ENCODE data around the gene LASP1NB.

Gene LASP1NB

DNA sequence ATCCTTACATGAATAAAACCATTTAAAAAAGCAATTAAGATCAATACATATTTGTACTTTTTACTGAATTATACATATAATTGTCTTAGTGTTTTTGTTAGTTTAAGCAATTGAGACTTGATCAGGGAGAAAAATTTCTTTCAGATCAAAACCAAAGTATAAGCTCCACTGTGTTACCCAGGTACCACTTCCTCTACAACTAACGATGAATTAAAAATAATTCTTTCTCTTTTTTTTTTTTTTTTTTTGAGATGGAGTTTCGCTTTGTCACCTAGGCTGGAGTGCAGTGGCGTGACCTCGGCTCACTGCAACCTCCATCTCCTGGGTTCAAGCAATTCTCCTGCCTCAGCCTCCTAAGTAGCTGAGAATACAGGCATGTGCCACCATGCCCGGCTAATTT lies 35.0 kb downstream of the LASP1NB start:
- no peak for ATAC-seq
- no peak for TF ChIP-seq TCF4 (CRISPR knock-in tag; IDR thresholded peaks at IDR 0.05; ENCODE audit: borderline replicate concordance)
- TF ChIP-seq POU6F1 (CRISPR knock-in tag; IDR thresholded peaks at IDR 0.05; ENCODE audit: borderline replicate concordance, low read depth), result no peak
- TF ChIP-seq CSDC2 (CRISPR knock-in tag; IDR thresholded peaks at IDR 0.05), result no peak
- TF ChIP-seq ZNF565 (CRISPR knock-in tag; conservative IDR thresholded peaks at IDR 0.05; ENCODE audit: low read depth), result no peak
- no peak for TF ChIP-seq TOX (CRISPR knock-in tag; IDR thresholded peaks at IDR 0.05; ENCODE audit: borderline replicate concordance)
- no peak for TF ChIP-seq ISL1 (CRISPR knock-in tag; IDR thresholded peaks at IDR 0.05)
- TF ChIP-seq GLIS3 (CRISPR knock-in tag; IDR thresholded peaks at IDR 0.05), result no peak

DNA sequence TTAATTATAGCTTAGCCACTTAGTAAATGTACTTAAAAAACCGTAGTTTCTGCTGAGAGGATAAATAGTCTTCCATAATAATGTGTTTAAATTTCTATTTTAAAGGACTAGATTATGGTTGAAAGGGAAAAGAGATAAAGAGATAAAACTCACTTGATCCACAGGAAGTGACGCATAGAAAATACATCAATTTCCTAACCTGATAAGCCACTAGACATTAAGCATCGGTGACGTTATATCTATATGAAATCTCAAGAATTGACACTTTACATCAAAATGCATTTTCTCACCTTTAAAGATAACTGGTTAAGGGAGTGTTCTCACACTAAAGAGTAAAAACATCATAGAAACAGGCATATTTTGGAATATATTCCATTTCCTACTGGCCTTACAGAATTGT lies 36.0 kb downstream of the LASP1NB start:
- no peak for ATAC-seq
- TF ChIP-seq ZNF565 (CRISPR knock-in tag; conservative IDR thresholded peaks at IDR 0.05; ENCODE audit: low read depth), result no peak
- no peak for TF ChIP-seq RARB (CRISPR knock-in tag; IDR thresholded peaks at IDR 0.05)
- TF ChIP-seq ISL1 (CRISPR knock-in tag; IDR thresholded peaks at IDR 0.05), result no peak
- TF ChIP-seq BACH2 (CRISPR knock-in tag; IDR thresholded peaks at IDR 0.05; ENCODE audit: borderline replicate concordance), result no peak

DNA sequence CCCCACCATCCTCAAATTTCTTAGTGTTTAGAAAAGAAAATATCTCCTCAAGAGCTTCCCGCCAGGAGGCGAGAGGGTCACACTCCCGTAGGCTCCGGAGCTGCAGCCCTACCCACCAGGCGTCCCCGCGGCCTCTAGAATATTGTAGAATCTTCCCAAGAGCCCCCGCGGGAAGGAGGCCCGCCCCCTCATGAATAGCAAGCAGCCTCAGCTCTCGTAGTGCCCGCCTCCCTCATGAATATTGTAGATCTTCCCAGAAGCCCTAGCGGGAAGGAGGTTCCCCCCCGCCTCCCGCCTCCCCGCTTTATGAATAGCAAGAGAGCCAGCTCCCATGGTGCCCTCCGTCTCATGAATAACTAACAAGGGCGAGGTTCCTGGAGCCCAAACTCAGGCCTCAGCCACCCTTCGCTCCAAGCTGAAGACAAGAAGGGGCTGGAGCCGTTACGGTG lies 41.9 kb downstream of the LASP1NB start, which contains the start of gene FBXO47:
FBXO47 (minus strand) TSS at position 114 of the 449 bp plus-strand sequence. CDS start 4,378 bp downstream, outside the sequence.
- ATAC-seq, result no peak
- TF ChIP-seq OSR1 (CRISPR knock-in tag; IDR thresholded peaks at IDR 0.05) (no peak), ZNF70 (CRISPR knock-in tag; IDR thresholded peaks at IDR 0.05) (no peak), ZC3H10 (CRISPR knock-in tag; IDR thresholded peaks at IDR 0.05) (no peak), ZNF565 (CRISPR knock-in tag; conservative IDR thresholded peaks at IDR 0.05; ENCODE audit: low read depth) (no peak), ZNF8 (CRISPR knock-in tag; IDR thresholded peaks at IDR 0.05) (no peak), RARB (CRISPR knock-in tag; IDR thresholded peaks at IDR 0.05) (no peak), CSDC2 (CRISPR knock-in tag; IDR thresholded peaks at IDR 0.05) (no peak), SNAI2 (CRISPR knock-in tag; IDR thresholded peaks at IDR 0.05) (no peak), BACH2 (CRISPR knock-in tag; IDR thresholded peaks at IDR 0.05; ENCODE audit: borderline replicate concordance) (no peak), ZFP30 (CRISPR knock-in tag; IDR thresholded peaks at IDR 0.05) (no peak), GLIS3 (CRISPR knock-in tag; IDR thresholded peaks at IDR 0.05) (no peak), TCF4 (CRISPR knock-in tag; IDR thresholded peaks at IDR 0.05; ENCODE audit: borderline replicate concordance) (no peak), ARNTL (CRISPR knock-in tag; IDR thresholded peaks at IDR 0.05; ENCODE audit: borderline replicate concordance, low read depth) (no peak), POU6F1 (CRISPR knock-in tag; IDR thresholded peaks at IDR 0.05; ENCODE audit: borderline replicate concordance, low read depth) (no peak), TOX (CRISPR knock-in tag; IDR thresholded peaks at IDR 0.05; ENCODE audit: borderline replicate concordance) (no peak), ZFP3 (CRISPR knock-in tag; IDR thresholded peaks at IDR 0.05) (no peak)
- TF ChIP-seq, protein P1, sequence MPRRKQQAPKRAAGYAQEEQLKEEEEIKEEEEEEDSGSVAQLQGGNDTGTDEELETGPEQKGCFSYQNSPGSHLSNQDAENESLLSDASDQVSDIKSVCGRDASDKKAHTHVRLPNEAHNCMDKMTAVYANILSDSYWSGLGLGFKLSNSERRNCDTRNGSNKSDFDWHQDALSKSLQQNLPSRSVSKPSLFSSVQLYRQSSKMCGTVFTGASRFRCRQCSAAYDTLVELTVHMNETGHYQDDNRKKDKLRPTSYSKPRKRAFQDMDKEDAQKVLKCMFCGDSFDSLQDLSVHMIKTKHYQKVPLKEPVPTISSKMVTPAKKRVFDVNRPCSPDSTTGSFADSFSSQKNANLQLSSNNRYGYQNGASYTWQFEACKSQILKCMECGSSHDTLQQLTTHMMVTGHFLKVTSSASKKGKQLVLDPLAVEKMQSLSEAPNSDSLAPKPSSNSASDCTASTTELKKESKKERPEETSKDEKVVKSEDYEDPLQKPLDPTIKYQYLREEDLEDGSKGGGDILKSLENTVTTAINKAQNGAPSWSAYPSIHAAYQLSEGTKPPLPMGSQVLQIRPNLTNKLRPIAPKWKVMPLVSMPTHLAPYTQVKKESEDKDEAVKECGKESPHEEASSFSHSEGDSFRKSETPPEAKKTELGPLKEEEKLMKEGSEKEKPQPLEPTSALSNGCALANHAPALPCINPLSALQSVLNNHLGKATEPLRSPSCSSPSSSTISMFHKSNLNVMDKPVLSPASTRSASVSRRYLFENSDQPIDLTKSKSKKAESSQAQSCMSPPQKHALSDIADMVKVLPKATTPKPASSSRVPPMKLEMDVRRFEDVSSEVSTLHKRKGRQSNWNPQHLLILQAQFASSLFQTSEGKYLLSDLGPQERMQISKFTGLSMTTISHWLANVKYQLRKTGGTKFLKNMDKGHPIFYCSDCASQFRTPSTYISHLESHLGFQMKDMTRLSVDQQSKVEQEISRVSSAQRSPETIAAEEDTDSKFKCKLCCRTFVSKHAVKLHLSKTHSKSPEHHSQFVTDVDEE (CRISPR knock-in tag; IDR thresholded peaks at IDR 0.05), result no peak
- TF ChIP-seq, protein P2, sequence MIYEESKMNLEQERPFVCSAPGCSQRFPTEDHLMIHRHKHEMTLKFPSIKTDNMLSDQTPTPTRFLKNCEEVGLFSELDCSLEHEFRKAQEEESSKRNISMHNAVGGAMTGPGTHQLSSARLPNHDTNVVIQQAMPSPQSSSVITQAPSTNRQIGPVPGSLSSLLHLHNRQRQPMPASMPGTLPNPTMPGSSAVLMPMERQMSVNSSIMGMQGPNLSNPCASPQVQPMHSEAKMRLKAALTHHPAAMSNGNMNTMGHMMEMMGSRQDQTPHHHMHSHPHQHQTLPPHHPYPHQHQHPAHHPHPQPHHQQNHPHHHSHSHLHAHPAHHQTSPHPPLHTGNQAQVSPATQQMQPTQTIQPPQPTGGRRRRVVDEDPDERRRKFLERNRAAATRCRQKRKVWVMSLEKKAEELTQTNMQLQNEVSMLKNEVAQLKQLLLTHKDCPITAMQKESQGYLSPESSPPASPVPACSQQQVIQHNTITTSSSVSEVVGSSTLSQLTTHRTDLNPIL (CRISPR knock-in tag; IDR thresholded peaks at IDR 0.05; ENCODE audit: low read depth), result no peak

GRCh38 chr17:38969281-38969680 lies 43.9 kb downstream of the LASP1NB start:
- ATAC-seq, result no peak
- no peak for TF ChIP-seq ZC3H10 (CRISPR knock-in tag; IDR thresholded peaks at IDR 0.05)
- TF ChIP-seq RARB (CRISPR knock-in tag; IDR thresholded peaks at IDR 0.05), result no peak
- no peak for TF ChIP-seq CSDC2 (CRISPR knock-in tag; IDR thresholded peaks at IDR 0.05)
- no peak for TF ChIP-seq ARNTL (CRISPR knock-in tag; IDR thresholded peaks at IDR 0.05; ENCODE audit: borderline replicate concordance, low read depth)
- no peak for TF ChIP-seq ZNF565 (CRISPR knock-in tag; conservative IDR thresholded peaks at IDR 0.05; ENCODE audit: low read depth)
- no peak for TF ChIP-seq BACH2 (CRISPR knock-in tag; IDR thresholded peaks at IDR 0.05; ENCODE audit: borderline replicate concordance)
- no peak for TF ChIP-seq POU6F1 (CRISPR knock-in tag; IDR thresholded peaks at IDR 0.05; ENCODE audit: borderline replicate concordance, low read depth)
- TF ChIP-seq PPARA (CRISPR knock-in tag; IDR thresholded peaks at IDR 0.05; ENCODE audit: borderline replicate concordance), result no peak
- TF ChIP-seq ISL1 (CRISPR knock-in tag; IDR thresholded peaks at IDR 0.05), result no peak
- no peak for TF ChIP-seq SNAI2 (CRISPR knock-in tag; IDR thresholded peaks at IDR 0.05)
- no peak for TF ChIP-seq ESRRG (CRISPR knock-in tag; IDR thresholded peaks at IDR 0.05)
- TF ChIP-seq, protein P2 (CRISPR knock-in tag; IDR thresholded peaks at IDR 0.05; ENCODE audit: low read depth), result no peak
